Measurements from ENCODE around the gene TTL.
A peak's percentile ranks its signal among the peaks of the same experiment; 100 is the strongest.

Gene TTL

GRCh38 chr2:112481050-112481527 is 867 bp upstream of the TTL start:
- peaks cover 11% of the 10 kb centered on the region for H3K36me3 ChIP-seq (ENCODE audit: insufficient read depth, low read length)
- no peaks in the 10 kb centered on the region for H3K9me3 ChIP-seq (replicated peaks; ENCODE audit: low read length)
- peak overlapping the region; percentile 79 for H3K9ac ChIP-seq (ENCODE audit: low read depth, low read length)
- H3K4me3 ChIP-seq (ENCODE audit: low read length): peak overlapping the region; percentile 95
- peak overlapping the region; percentile 94 for H3K4me2 ChIP-seq (ENCODE audit: low read length)
- no peaks in the 10 kb centered on the region for H3K27me3 ChIP-seq (ENCODE audit: control insufficient read depth, insufficient read depth, low read length)
- H3K4me1 ChIP-seq (ENCODE audit: control insufficient read depth, insufficient read depth, low read length): peaks cover 21% of the 10 kb centered on the region

GRCh38 chr2:112482309-112483041 is 519 bp downstream of the TTL start:
- H3K4me2 ChIP-seq (ENCODE audit: low read length): peak overlapping the region; percentile 89
- H3K9ac ChIP-seq (ENCODE audit: low read depth, low read length): peak overlapping the region; percentile 93
- H3K27me3 ChIP-seq (ENCODE audit: control insufficient read depth, insufficient read depth, low read length): no peaks in the 10 kb centered on the region
- H3K36me3 ChIP-seq (ENCODE audit: insufficient read depth, low read length): peaks cover 24% of the 10 kb centered on the region
- H3K4me1 ChIP-seq (ENCODE audit: control insufficient read depth, insufficient read depth, low read length): peaks cover 22% of the 10 kb centered on the region
- peak overlapping the region; percentile 95 for H3K4me3 ChIP-seq (ENCODE audit: low read length)
- H3K9me3 ChIP-seq (replicated peaks; ENCODE audit: low read length): no peaks in the 10 kb centered on the region

GRCh38 chr2:112483042-112483473 is 1.1 kb downstream of the TTL start:
- H3K9me3 ChIP-seq (replicated peaks; ENCODE audit: low read length): no peaks in the 10 kb centered on the region

GRCh38 chr2:112483831-112484230 is 1.9 kb downstream of the TTL start:
- Histone ChIP-seq H3K4me1 (ENCODE audit: control insufficient read depth, insufficient read depth, low read length) (peaks cover 31% of the 10 kb centered on the region), H3K9me3 (replicated peaks; ENCODE audit: low read length) (no peaks in the 10 kb centered on the region), H3K4me2 (ENCODE audit: low read length) (peak overlapping the region; percentile 89), H3K36me3 (ENCODE audit: insufficient read depth, low read length) (peaks cover 28% of the 10 kb centered on the region), H3K4me3 (ENCODE audit: low read length) (peak overlapping the region; percentile 95), H3K27me3 (ENCODE audit: control insufficient read depth, insufficient read depth, low read length) (no peaks in the 10 kb centered on the region), H3K9ac (ENCODE audit: low read depth, low read length) (peak overlapping the region; percentile 93)

More at GRCh38 chr2:112483042-112483473, 1.1 kb downstream of the TTL start:
- peak overlapping the region; percentile 93 for H3K9ac ChIP-seq (ENCODE audit: low read depth, low read length)
- H3K4me3 ChIP-seq (ENCODE audit: low read length): peak overlapping the region; percentile 95
- H3K36me3 ChIP-seq (ENCODE audit: insufficient read depth, low read length): peaks cover 28% of the 10 kb centered on the region
- H3K4me2 ChIP-seq (ENCODE audit: low read length): peak overlapping the region; percentile 89
- H3K27me3 ChIP-seq (ENCODE audit: control insufficient read depth, insufficient read depth, low read length): no peaks in the 10 kb centered on the region
- H3K4me1 ChIP-seq (ENCODE audit: control insufficient read depth, insufficient read depth, low read length): peaks cover 28% of the 10 kb centered on the region

- Histone ChIP-seq H3K9me3 (replicated peaks; ENCODE audit: low read length) (no peaks in the 10 kb centered on the region), H3K36me3 (ENCODE audit: insufficient read depth, low read length) (peaks cover 34% of the 10 kb centered on the region), H3K27me3 (ENCODE audit: control insufficient read depth, insufficient read depth, low read length) (no peaks in the 10 kb centered on the region), H3K4me3 (ENCODE audit: low read length) (no peak overlapping the region), H3K9ac (ENCODE audit: low read depth, low read length) (no peak overlapping the region), H3K4me1 (ENCODE audit: control insufficient read depth, insufficient read depth, low read length) (peaks cover 27% of the 10 kb centered on the region), H3K4me2 (ENCODE audit: low read length) (no peak overlapping the region)
These were observed 3.9 kb downstream of the TTL start for GRCh38 chr2:112485849-112486248.

- no peak overlapping the region for H3K4me2 ChIP-seq (ENCODE audit: low read length)
- H3K36me3 ChIP-seq (ENCODE audit: insufficient read depth, low read length): peaks cover 36% of the 10 kb centered on the region
- no peak overlapping the region for H3K9ac ChIP-seq (ENCODE audit: low read depth, low read length)
- no peaks in the 10 kb centered on the region for H3K27me3 ChIP-seq (ENCODE audit: control insufficient read depth, insufficient read depth, low read length)
- H3K4me1 ChIP-seq (ENCODE audit: control insufficient read depth, insufficient read depth, low read length): peaks cover 22% of the 10 kb centered on the region
- no peaks in the 10 kb centered on the region for H3K9me3 ChIP-seq (replicated peaks; ENCODE audit: low read length)
- no peak overlapping the region for H3K4me3 ChIP-seq (ENCODE audit: low read length)
These were observed 4.9 kb downstream of the TTL start for GRCh38 chr2:112486895-112487294.

- Histone ChIP-seq H3K4me3 (ENCODE audit: low read length) (no peak overlapping the region), H3K9me3 (replicated peaks; ENCODE audit: low read length) (no peaks in the 10 kb centered on the region), H3K9ac (ENCODE audit: low read depth, low read length) (no peak overlapping the region), H3K4me2 (ENCODE audit: low read length) (no peak overlapping the region), H3K36me3 (ENCODE audit: insufficient read depth, low read length) (peaks cover 38% of the 10 kb centered on the region), H3K4me1 (ENCODE audit: control insufficient read depth, insufficient read depth, low read length) (peaks cover 22% of the 10 kb centered on the region), H3K27me3 (ENCODE audit: control insufficient read depth, insufficient read depth, low read length) (no peaks in the 10 kb centered on the region)
These were observed 5.5 kb downstream of the TTL start for GRCh38 chr2:112487444-112487961.

- Histone ChIP-seq H3K27me3 (ENCODE audit: control insufficient read depth, insufficient read depth, low read length) (no peaks in the 10 kb centered on the region), H3K9ac (ENCODE audit: low read depth, low read length) (no peak overlapping the region), H3K4me2 (ENCODE audit: low read length) (no peak overlapping the region), H3K4me3 (ENCODE audit: low read length) (no peak overlapping the region), H3K4me1 (ENCODE audit: control insufficient read depth, insufficient read depth, low read length) (peaks cover 26% of the 10 kb centered on the region), H3K9me3 (replicated peaks; ENCODE audit: low read length) (no peaks in the 10 kb centered on the region), H3K36me3 (ENCODE audit: insufficient read depth, low read length) (peaks cover 38% of the 10 kb centered on the region)
These were observed 6.2 kb downstream of the TTL start for GRCh38 chr2:112488201-112488600.

- Histone ChIP-seq H3K9me3 (replicated peaks; ENCODE audit: low read length) (no peaks in the 10 kb centered on the region), H3K27me3 (ENCODE audit: control insufficient read depth, insufficient read depth, low read length) (no peaks in the 10 kb centered on the region), H3K4me3 (ENCODE audit: low read length) (no peak overlapping the region), H3K4me2 (ENCODE audit: low read length) (no peak overlapping the region), H3K4me1 (ENCODE audit: control insufficient read depth, insufficient read depth, low read length) (peaks cover 25% of the 10 kb centered on the region), H3K36me3 (ENCODE audit: insufficient read depth, low read length) (peaks cover 31% of the 10 kb centered on the region), H3K9ac (ENCODE audit: low read depth, low read length) (no peak overlapping the region)
These were observed 10.0 kb downstream of the TTL start for GRCh38 chr2:112491946-112492345.

- Histone ChIP-seq H3K4me3 (ENCODE audit: low read length) (no peak overlapping the region), H3K4me2 (ENCODE audit: low read length) (no peak overlapping the region), H3K9ac (ENCODE audit: low read depth, low read length) (no peak overlapping the region), H3K36me3 (ENCODE audit: insufficient read depth, low read length) (peaks cover 24% of the 10 kb centered on the region), H3K9me3 (replicated peaks; ENCODE audit: low read length) (no peaks in the 10 kb centered on the region), H3K4me1 (ENCODE audit: control insufficient read depth, insufficient read depth, low read length) (peaks cover 18% of the 10 kb centered on the region), H3K27me3 (ENCODE audit: control insufficient read depth, insufficient read depth, low read length) (no peaks in the 10 kb centered on the region)
These were observed 11.1 kb downstream of the TTL start for GRCh38 chr2:112493048-112493447.

- Histone ChIP-seq H3K9ac (ENCODE audit: low read depth, low read length) (no peak overlapping the region), H3K27me3 (ENCODE audit: control insufficient read depth, insufficient read depth, low read length) (no peaks in the 10 kb centered on the region), H3K4me2 (ENCODE audit: low read length) (peak overlapping the region; percentile 2), H3K9me3 (replicated peaks; ENCODE audit: low read length) (no peaks in the 10 kb centered on the region), H3K4me1 (ENCODE audit: control insufficient read depth, insufficient read depth, low read length) (peaks cover 15% of the 10 kb centered on the region), H3K4me3 (ENCODE audit: low read length) (no peak overlapping the region), H3K36me3 (ENCODE audit: insufficient read depth, low read length) (peaks cover 25% of the 10 kb centered on the region)
These were observed 12.1 kb downstream of the TTL start for GRCh38 chr2:112493858-112494648.
